IPS DF 19.7 (cell line): ENCODE data around the gene POLR3C.

ENCODE experiments used
- DNase-seq: peaks from one replicate; pipeline ENCODE4 v3.0.0-alpha.2; 2013; ENCODE audit warnings: low read depth, low spot score

The POLR3C gene

DNA sequence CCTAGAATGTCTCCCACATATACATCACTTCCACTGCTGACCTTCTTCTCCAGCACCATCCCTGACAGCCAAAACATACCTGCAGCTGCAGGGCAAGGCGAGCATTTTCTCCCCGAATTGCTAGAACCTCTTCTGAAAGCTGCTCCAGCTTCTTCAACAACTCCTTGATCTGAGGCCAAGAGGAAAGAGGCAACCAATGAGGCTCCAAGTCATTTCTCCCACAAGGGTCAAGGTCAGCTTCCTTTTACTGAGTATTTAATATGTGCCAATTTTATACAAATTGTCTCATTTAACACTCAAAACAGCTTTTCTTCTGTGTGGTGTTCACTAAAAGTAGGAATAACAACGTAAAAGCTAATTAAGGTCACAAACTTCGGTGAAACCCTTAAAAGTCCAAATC is 44.2 kb downstream of the POLR3C start:
- DNase-seq: no peak

DNA sequence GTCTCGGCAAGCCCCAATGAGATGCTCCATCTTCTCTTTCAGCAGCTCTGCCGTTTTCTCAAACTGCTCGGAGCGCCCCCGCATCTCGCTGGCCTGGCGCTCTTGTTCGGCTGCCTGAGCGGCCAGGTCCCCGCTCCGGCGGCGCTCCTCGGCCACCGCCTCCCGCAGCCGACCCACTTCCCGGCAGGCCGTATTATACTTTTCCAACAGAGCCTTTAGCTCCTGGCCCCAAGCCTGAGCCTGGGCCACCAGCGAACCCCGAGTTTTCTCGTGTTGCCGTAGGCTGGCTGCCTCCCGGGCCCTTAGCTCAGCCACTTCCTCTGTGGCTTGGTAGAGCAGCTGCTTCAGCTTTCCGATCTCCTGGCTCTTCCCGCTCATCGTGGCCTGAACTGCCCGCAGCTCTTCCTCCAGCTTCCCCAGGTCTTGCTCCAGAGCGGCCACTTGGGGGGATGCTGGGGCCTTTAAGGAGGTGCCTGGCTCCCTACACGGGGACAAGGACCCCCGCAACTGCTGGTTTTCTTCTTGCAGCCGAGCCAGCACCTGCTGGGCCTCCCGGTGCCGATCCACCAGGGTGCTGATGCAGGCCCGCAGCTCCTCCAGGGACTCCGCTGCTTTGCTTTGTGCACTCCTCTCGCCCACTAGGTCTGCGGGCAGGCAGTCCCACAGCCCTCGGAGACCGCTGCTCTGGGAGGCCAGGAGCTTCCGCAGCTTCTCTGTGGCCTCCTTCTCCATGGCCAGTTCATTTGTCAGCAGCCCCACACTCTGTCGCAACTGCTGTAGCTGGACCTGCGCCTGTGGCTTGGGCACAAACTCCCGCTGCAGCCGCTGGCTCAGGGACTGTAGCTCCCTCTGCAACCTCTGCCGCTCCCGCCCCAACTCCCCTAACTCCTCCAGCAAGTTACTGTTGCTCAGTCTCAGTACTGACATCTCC is 48.3 kb downstream of the POLR3C start:
- no peak for DNase-seq

DNA sequence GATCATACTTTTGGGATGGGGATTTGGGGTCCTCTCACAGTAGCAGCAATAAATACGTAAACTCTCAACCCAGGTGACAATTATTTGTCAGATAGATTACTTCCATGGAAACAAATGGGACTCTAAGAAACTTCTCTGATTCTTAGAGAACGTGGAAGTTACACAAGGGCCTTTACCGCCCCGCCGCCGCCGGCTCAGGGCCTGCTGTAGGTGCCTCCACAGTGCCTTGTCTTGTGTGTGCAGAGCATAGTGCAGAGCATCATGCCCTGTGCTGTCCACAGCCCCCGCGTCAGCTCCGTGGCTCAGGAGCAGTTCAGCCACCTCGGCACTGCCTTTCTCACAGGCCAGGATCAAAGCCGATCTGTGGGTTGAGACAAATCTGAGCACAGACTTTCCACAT is 50.6 kb downstream of the POLR3C start:
- DNase-seq: no peak

DNA sequence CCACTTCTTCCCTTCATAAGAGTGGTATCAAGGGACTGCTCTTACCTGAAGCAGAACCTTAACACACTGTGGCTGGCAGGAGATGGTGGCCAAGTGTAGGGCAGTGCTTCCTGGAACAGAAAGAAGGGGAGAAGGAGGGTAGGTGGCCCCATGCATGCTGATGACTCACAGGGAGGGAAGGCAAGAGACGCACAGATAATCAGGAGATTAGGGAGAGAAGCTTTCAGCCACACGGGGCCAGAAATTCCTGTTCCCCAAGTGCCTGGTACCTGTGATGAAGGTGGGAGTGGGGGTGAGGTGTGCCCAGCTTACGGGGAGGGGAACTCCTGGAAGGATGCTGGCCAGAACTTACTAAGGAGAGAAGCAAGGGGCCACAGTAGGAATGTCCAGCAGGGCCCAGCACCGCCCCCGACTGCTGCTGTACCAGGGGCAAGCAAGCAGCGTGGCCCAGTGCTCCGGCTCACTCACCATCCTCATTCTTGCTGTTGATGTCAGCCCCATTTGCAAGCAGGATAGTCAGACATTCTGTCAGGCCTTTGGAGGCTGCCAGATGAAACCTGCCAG is 54.0 kb downstream of the POLR3C start:
- DNase-seq: no peak

DNA sequence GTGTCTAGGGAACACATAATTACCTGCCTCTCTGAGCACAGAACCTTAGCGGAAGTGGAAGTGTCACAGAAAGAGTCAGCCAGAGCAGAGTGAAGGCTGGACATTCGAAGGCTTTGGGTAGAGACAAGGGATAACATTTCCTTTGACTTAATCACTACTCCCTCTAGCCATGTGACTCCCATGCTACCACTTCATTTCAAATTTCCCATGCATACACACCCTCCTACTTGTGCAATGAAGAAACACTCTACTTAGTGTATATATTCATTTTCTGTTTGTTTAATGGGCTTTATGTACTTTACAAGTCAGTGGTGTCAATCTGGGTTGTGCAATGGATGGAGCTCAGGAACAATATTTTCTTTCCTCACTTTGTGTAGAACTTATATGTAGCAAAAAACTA is 54.7 kb downstream of the POLR3C start:
- DNase-seq: no peak

DNA sequence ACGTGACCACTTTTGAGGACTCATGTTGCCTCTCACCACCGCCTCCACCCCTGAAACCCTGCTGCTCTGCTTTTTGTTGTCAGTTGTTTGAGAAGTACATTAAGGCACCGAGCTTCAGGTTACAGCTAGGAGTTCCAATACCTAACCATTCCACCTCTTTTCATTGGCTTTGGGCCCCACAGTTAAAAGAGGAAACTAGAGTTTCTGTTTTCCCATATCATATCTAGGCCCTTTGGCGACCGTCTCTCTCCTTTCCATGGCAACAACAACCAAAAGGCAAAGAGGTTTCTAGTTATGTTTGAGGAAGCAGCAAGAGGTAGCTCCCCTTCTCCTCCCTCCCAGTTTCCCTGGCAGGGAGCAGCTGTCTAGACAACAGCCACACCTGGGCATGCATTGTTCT is 55.8 kb downstream of the POLR3C start:
- DNase-seq: no peak

DNA sequence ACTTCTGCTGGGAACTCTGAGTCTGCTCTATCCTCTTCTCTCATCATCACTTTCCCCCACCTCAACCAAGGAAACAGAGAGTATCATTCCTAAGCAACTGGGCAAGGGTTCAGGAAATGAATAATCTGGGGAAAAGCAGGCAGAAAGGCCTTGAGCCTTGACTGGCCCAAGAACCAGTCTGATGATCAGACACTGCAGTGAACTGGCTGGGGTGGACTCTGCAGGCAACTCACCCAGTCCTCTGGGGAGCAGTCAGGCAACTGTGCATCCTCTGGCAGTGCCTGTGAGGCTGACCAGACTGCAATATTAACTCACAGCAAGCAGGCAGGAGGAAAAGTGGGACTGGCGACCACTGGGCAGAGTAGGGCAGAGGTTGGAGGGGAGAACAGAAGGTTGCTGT is 60.7 kb downstream of the POLR3C start:
- no peak for DNase-seq

DNA sequence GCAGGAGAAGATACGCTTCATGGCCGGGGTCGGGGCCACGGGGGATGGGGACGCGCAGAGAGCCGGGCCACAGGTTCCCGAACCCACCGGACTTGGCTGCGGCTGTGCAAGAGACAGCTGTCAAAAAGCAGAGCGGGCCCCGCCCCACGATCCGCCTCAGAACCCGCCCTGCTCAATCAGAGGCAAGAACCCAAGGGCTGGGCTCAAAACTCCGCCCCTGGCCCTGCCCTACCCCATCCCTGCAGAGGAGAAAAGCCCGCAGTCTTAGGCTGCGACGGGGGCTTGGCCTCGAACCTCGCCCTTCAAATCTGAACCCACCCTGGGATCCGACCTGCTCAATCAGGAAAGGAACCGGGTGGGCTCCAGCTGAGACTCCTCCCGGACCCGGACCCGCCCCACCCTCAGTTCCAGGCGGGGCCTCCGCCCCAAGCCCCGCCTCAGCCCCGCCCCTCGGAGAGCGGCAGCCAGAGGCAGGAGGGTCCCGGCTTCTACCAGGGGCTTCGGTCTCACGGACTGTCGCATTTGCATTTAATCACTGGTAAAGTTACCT is 61.8 kb downstream of the POLR3C start, which contains the start of gene ANKRD35:
ANKRD35 (minus strand) TSS at position 129 of the 550 bp plus-strand sequence; CDS start at position 21, 108 bp downstream.
- no peak for DNase-seq

DNA sequence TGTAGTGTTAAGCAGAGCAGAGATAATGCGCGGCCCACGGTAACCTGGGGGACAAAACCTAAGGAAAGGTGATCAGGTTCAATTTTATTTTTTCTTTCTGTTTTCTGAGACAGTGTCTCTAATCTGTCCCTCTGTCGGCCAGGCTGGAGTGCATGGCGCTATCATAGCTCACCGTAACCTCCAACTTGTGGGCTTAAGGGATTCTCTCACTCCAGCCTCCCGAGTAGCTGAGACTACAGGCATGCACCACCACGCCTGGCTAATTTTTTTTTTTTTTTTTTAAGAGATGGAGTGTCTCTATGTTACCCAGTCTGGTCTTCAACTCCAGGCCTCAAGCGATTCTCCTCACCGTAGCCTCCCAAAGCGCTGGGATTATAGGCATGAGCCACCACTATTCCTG is 62.4 kb downstream of the POLR3C start:
- no peak for DNase-seq

DNA sequence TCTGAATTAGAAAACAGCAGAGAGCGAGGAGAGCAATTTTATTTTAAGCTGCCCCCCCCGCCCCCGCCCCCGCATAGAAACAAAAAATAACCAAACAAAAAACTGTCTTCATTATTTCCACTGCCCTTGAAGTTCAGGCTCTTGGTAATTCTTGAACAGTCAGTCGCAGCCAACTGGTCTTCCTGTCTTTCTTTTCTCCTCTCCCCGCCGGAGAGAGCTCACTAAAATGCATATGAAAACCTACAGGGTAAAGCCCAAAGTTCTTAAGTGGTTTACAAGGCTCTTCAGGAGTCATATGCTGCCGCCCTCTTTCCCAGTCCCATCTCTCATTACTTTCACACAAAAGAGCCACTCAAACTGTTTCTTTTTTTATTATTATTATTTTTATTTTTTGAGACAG is 62.8 kb downstream of the POLR3C start:
- DNase-seq: no peak

DNA sequence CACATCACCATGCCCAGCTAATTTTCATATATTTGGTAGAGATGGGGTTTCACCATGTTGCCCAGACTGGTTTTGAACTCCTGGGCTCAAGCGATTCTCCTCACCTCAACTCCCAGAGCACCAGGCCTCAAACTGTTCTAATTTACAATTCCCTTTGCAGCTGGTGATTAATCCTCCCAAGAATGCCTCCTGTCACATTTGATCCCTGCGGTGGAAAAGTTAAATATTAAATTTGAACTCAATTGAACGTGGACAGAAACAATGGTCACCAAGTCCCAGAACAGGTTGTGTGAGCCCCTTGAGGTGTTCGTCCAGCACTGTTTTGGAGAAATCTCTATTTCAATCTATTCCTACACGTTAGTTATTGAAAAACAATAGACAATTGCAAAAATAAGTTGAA is 63.6 kb downstream of the POLR3C start:
- DNase-seq: no peak

DNA sequence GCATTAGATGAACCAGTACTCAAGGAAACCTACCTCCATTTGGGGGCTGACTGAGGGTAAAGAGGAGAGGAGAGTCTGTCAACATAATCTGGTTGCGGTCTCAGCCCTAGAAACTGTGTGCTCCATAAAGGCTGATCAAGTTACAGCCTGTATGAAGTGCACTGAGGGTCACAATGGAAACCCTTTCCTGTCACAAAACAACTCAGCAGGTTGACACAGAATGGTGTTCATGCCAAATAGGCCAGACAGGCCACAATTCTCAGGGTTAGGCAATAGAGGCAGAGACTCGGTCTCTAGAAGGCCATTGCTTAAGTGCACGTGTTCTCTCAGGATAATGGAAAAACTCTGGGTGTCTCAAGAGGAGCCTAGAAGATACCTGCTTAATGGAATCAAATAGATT is 65.7 kb downstream of the POLR3C start:
- DNase-seq: no peak

DNA sequence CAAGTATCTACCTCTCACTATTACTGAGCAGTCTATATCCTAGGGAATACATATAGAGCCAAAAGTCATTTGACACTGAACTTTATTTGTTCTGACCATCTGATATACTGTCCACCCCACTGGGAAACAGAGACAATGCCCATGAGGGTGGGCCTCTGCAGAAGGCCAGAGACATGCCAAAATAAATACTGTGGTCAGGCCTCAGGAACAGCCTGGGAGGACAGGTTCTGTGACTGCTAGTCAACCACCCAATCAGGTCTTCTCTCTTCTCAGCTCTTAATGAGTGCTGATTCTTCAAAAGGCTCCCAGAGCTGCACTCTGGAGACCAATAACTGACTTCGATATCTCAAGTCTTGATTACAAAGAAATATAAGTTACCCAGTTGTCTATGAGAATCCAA is 67.1 kb downstream of the POLR3C start:
- DNase-seq: no peak

DNA sequence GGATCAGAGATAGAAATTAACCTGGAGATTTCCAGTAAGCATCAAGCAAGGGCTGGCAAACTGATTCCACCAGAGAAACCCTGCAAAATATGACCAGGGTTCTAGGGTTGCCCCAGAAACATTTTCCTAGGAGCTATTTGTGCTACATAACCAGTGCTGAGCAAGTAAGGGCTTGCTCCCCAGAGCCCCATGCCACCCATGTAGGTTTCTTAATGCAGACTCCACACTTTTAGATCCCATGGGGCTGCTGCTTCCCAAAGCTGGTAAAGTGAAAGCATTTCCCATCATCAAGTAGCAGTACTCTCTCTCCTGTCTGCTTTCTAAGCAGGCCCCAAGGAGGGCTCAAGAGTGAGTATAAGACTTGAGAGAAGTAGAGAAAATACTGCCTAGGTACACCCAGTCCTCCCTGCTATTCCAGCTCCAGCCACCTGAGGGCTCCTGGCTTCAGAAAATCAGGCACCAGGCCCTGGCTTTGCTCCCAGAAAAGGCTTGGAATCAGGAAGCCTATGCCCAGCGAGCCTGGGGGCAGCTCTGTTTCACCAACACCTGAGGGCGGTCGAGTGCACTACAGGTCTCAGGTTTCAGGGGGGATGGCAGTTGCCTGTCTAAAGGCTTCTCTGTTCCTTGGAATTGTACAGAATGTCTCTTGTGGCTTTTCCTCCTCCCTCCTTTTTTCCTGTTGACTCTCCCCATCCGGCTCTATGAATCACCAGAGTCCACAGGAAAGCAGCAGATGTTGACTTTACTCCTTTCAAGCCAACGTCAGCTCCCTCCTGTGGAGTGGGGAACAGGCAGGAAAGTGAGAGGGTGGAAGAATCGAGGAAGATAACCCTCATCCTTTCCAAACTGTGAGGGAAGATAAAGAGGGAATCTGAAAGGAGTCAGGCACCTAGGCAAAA is 67.8 kb downstream of the POLR3C start:
- peak; percentile 93 for DNase-seq

DNA sequence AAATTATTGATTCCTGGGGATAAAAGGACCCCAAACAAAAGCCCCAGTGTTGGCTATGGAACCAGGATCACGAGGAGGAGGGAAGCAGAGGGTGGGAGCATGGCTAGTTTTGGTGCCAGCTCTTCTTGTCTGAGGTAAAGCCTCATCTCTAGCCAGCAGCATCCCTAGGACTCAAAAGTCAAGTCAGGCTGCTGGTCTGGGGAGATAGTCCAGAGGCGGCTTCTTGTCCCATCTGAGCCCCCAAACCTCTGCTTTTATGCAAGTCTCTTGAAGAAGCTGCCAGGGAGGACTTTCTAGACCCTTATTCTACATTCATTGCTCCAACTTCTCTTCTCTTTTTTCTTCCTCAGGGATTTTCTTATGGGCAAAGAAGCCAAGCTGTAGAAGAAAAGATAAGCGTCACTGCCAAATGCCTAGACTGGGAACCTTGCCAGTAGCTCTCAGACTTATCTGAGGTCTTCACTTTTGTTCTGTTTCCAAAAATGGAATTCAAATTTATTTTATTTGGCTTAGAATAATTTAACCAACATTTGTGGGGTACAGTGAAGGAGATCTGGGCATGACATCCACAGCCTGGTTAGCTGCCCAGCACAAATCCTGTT is 68.6 kb downstream of the POLR3C start:
- DNase-seq: no peak

DNA sequence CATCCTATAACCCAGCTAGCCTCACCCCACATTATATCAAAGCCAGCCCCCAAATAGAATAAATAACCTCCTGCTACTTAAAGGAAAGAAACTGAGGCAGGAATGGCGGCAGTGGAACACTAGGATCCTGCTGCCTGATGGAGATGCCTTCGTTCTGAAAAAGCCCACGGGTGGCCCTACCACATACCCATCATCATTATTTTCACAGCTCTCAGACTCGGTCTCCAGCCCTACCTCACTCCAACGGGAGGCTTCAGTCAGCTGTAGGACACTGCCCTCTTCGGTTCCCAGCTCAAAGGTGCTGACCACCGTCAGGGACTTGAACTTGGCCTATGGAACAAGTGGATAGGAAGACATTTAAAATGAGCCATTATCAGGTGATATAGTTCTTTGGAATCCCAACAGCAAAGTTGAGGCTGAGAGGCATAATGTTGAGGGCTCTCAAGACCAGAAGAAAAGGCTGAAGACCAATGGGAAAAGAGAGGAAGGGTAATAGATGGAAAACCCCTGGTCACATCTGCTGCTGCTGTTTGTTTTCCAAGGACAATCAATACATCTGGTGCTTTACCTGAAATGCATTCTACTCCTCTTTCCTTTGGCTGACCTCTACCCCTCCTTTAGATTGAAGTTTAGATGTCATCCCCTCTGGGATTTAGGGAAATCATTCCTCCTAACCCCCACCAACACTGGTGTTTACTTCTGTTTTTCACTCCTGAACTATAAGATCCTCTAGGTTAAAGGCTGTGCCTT is 69.5 kb downstream of the POLR3C start:
- no peak for DNase-seq
